Cardiac muscle cell (in vitro differentiated cells and primary cell): ENCODE results near the gene EVC2. TPM values are rescaled to one million over a fixed set of nuclear protein-coding genes. Genes with fewer than 3 reads are reported as not detected.

ENCODE experiments used
- DNase-seq, 2 donors: peaks; one replicate each; pipeline versions ENCODE4 v3.0.0 to v3.0.0-alpha.2; 2010 to 2017; ENCODE audit warnings: low read depth in 1 of 2, low spot score in 1 of 2
- H3K27ac ChIP-seq: fragments of 200-600 bp; sonication (generic); 2 replicates; pipeline ENCODE4 v1.5.1; 2016
- H3K27me3 ChIP-seq: fragments of 200-600 bp; sonication (generic); 2 replicates; pipeline ENCODE4 v1.6.0; 2016; ENCODE audit warnings: control low read depth
- H3K36me3 ChIP-seq: fragments of 200-600 bp; sonication (generic); 2 replicates; pipeline ENCODE4 v1.5.1; 2016; ENCODE audit warnings: control low read depth
- H3K4me1 ChIP-seq: fragments of 200-600 bp; sonication (generic); 2 replicates; pipeline ENCODE4 v1.8.1; 2017; ENCODE audit warnings: low read depth, mild to moderate bottlenecking, mixed run types
- H3K4me3 ChIP-seq: fragments of 200-600 bp; sonication (generic); 2 replicates; pipeline ENCODE4 v1.5.1; 2016; ENCODE audit warnings: mild to moderate bottlenecking
- H3K9me3 ChIP-seq: fragments of 200-600 bp; sonication (generic); 2 replicates; pipeline ENCODE4 v1.5.1; 2017; ENCODE audit warnings: low read depth, mild to moderate bottlenecking, control low read depth
- polyA plus RNA-seq: library from polyadenylated mRNA; unstranded; fragments of >200 nt; fragmentation: Nextera tagmentation; extraction: Ambion mirVana; gene quantifications from 2 replicates; pipeline ENCODE4 v1.2.1, GENCODE V29; 2016
- total RNA-seq: library from RNA; depleted of rRNA; stranded (reverse); fragments of >200 nt; gene quantifications from 2 replicates; pipeline ENCODE4 v1.2.3, GENCODE V29; 2016
- TF ChIP-seq, protein P1 (sequence below): IDR thresholded peaks from 2 replicates; pipeline ENCODE4 v1.5.1; 2012; ENCODE audit warnings: low read depth, mild to moderate bottlenecking, low read length

Gene EVC2
- total and polyA plus RNA-seq, 2 experiments from 2014 or later = 2.0 to 3.1 TPM

GRCh38 chr4:5547651-5548249, 160.6 kb downstream of the EVC2 start:
- H3K4me1 ChIP-seq = no peaks in the 10 kb centered on the region
- no peak overlapping the region for H3K27ac ChIP-seq
- no peaks in the 10 kb centered on the region for H3K27me3 ChIP-seq
- TF ChIP-seq, protein P1, sequence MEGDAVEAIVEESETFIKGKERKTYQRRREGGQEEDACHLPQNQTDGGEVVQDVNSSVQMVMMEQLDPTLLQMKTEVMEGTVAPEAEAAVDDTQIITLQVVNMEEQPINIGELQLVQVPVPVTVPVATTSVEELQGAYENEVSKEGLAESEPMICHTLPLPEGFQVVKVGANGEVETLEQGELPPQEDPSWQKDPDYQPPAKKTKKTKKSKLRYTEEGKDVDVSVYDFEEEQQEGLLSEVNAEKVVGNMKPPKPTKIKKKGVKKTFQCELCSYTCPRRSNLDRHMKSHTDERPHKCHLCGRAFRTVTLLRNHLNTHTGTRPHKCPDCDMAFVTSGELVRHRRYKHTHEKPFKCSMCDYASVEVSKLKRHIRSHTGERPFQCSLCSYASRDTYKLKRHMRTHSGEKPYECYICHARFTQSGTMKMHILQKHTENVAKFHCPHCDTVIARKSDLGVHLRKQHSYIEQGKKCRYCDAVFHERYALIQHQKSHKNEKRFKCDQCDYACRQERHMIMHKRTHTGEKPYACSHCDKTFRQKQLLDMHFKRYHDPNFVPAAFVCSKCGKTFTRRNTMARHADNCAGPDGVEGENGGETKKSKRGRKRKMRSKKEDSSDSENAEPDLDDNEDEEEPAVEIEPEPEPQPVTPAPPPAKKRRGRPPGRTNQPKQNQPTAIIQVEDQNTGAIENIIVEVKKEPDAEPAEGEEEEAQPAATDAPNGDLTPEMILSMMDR = no peak
- H3K36me3 ChIP-seq = no peaks in the 10 kb centered on the region
- DNase-seq = no peak
- no peak overlapping the region for H3K4me3 ChIP-seq
- no peaks in the 10 kb centered on the region for H3K9me3 ChIP-seq

GRCh38 chr4:5545271-5545670, 163.1 kb downstream of the EVC2 start:
- no peaks in the 10 kb centered on the region for H3K36me3 ChIP-seq
- H3K9me3 ChIP-seq = no peaks in the 10 kb centered on the region
- no peaks in the 10 kb centered on the region for H3K4me1 ChIP-seq
- TF ChIP-seq, protein P1 = no peak
- no peak for DNase-seq
- H3K27ac ChIP-seq = no peak overlapping the region
- H3K27me3 ChIP-seq = no peaks in the 10 kb centered on the region
- H3K4me3 ChIP-seq = no peak overlapping the region

- H3K9me3 ChIP-seq = no peaks in the 10 kb centered on the region
- no peaks in the 10 kb centered on the region for H3K36me3 ChIP-seq
- no peak overlapping the region for H3K27ac ChIP-seq
- H3K27me3 ChIP-seq = no peaks in the 10 kb centered on the region
- H3K4me3 ChIP-seq = no peak overlapping the region
- no peak for DNase-seq
- TF ChIP-seq, protein P1 = no peak
- no peaks in the 10 kb centered on the region for H3K4me1 ChIP-seq
Measured at GRCh38 chr4:5544762-5545161, 163.6 kb downstream of the EVC2 start.

GRCh38 chr4:5543681-5544080, 164.7 kb downstream of the EVC2 start:
- no peaks in the 10 kb centered on the region for H3K36me3 ChIP-seq
- H3K27ac ChIP-seq = no peak overlapping the region
- no peaks in the 10 kb centered on the region for H3K9me3 ChIP-seq
- no peaks in the 10 kb centered on the region for H3K4me1 ChIP-seq
- no peak for DNase-seq
- no peak overlapping the region for H3K4me3 ChIP-seq
- TF ChIP-seq, protein P1 = no peak
- no peaks in the 10 kb centered on the region for H3K27me3 ChIP-seq

DNA sequence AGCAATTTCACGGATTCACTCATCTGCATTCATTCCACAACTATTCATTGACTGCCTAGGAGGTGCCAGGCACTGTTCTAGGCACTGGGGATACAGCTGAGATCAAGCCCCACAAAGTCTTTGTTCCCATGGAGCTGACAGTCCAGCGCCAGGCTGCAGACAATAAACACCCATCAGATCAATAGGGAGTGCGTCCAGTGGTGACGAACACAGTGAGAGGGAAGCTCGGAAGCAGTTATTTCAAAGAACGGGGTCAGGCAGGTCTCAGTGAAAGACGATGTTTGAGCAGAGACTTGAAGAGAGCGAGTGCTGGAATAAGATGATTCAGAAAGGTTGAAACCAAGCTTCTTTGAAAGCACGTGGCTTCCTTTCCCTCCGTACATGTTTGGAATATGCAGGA, 167.2 kb downstream of the EVC2 start:
- no peaks in the 10 kb centered on the region for H3K36me3 ChIP-seq
- TF ChIP-seq, protein P1 = no peak
- H3K9me3 ChIP-seq = no peaks in the 10 kb centered on the region
- no peak overlapping the region for H3K4me3 ChIP-seq
- H3K4me1 ChIP-seq = no peaks in the 10 kb centered on the region
- no peak overlapping the region for H3K27ac ChIP-seq
- DNase-seq = no peak
- H3K27me3 ChIP-seq = no peaks in the 10 kb centered on the region
